ENCODE measurements around the gene MYO15B. TPM values are rescaled to one million over a fixed set of nuclear protein-coding genes. Genes with fewer than 3 reads are reported as not detected.

The MYO15B gene
- total and polyA plus RNA-seq, 2 of the 13 experiments (the other 11 are each of a cell fraction or from before 2014, with no cell fraction given), result 2.8 to 8.1 TPM

DNA sequence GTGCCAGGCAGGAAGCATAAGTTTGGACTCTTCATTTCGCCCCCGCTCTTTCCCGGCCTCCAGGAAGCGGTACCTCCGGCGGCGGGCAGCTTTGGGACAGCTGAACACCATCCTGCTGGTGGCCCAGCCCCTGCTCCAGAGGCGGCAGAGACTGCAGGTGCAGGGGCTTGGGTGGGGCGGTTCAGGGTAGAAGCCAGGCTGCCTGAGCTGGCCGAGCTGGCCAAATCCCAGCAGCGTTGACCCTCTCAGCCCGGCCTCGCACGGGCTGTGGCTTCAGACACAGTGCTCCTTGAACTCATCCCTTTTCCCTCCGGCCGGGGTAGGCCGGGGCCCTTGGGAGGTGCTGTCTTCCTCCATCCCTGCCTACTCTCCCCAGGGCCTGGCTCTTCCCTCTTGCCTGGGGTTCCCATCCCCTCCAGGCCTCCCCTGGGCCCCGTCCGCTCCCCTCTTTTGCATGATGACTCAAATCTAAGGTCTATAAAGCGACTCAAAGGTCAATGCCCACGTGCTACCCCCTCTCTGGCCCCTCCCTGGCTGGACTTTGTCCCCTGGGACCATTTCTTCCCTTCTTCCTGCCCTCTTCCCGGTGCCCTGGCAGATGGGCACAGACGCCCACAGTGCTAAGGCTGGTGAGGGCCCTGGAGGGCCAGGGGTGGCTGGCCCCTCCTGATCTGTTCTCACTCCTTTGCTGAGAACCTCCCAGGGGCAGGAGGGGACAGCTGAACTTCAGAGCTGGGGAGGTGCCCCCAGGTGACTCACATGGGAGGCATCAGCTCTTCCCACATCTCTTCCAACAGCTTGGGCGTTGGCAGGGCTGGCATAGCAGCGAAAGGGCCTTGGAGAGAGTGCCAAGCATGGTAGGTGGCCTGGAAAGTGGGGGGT, 22.7 kb downstream of the MYO15B start (continued):
- TF ChIP-seq, protein P1, sequence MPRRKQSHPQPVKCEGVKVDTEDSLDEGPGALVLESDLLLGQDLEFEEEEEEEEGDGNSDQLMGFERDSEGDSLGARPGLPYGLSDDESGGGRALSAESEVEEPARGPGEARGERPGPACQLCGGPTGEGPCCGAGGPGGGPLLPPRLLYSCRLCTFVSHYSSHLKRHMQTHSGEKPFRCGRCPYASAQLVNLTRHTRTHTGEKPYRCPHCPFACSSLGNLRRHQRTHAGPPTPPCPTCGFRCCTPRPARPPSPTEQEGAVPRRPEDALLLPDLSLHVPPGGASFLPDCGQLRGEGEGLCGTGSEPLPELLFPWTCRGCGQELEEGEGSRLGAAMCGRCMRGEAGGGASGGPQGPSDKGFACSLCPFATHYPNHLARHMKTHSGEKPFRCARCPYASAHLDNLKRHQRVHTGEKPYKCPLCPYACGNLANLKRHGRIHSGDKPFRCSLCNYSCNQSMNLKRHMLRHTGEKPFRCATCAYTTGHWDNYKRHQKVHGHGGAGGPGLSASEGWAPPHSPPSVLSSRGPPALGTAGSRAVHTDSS (CRISPR knock-in tag; conservative IDR thresholded peaks at IDR 0.05), result no peak
- TF ChIP-seq FOXC1 (CRISPR knock-in tag; IDR thresholded peaks at IDR 0.05; ENCODE audit: borderline replicate concordance), result peak; percentile 80; the same call in 1 of the 2 replicates
- TF ChIP-seq, protein P2, sequence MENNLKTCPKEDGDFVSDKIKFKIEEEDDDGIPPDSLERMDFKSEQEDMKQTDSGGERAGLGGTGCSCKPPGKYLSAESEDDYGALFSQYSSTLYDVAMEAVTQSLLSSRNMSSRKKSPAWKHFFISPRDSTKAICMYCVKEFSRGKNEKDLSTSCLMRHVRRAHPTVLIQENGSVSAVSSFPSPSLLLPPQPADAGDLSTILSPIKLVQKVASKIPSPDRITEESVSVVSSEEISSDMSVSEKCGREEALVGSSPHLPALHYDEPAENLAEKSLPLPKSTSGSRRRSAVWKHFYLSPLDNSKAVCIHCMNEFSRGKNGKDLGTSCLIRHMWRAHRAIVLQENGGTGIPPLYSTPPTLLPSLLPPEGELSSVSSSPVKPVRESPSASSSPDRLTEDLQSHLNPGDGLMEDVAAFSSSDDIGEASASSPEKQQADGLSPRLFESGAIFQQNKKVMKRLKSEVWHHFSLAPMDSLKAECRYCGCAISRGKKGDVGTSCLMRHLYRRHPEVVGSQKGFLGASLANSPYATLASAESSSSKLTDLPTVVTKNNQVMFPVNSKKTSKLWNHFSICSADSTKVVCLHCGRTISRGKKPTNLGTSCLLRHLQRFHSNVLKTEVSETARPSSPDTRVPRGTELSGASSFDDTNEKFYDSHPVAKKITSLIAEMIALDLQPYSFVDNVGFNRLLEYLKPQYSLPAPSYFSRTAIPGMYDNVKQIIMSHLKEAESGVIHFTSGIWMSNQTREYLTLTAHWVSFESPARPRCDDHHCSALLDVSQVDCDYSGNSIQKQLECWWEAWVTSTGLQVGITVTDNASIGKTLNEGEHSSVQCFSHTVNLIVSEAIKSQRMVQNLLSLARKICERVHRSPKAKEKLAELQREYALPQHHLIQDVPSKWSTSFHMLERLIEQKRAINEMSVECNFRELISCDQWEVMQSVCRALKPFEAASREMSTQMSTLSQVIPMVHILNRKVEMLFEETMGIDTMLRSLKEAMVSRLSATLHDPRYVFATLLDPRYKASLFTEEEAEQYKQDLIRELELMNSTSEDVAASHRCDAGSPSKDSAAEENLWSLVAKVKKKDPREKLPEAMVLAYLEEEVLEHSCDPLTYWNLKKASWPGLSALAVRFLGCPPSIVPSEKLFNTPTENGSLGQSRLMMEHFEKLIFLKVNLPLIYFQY (CRISPR knock-in tag; IDR thresholded peaks at IDR 0.05; ENCODE audit: borderline replicate concordance), result no peak
- no peak for TF ChIP-seq ZNF124 (CRISPR knock-in tag; IDR thresholded peaks at IDR 0.05)
- TF ChIP-seq CBX2 (IDR thresholded peaks at IDR 0.05; ENCODE audit: low read depth, low read length), result no peak
- TF ChIP-seq CBX2 (CRISPR knock-in tag; IDR thresholded peaks at IDR 0.05; ENCODE audit: low read depth), result no peak
- TF ChIP-seq, protein P3, sequence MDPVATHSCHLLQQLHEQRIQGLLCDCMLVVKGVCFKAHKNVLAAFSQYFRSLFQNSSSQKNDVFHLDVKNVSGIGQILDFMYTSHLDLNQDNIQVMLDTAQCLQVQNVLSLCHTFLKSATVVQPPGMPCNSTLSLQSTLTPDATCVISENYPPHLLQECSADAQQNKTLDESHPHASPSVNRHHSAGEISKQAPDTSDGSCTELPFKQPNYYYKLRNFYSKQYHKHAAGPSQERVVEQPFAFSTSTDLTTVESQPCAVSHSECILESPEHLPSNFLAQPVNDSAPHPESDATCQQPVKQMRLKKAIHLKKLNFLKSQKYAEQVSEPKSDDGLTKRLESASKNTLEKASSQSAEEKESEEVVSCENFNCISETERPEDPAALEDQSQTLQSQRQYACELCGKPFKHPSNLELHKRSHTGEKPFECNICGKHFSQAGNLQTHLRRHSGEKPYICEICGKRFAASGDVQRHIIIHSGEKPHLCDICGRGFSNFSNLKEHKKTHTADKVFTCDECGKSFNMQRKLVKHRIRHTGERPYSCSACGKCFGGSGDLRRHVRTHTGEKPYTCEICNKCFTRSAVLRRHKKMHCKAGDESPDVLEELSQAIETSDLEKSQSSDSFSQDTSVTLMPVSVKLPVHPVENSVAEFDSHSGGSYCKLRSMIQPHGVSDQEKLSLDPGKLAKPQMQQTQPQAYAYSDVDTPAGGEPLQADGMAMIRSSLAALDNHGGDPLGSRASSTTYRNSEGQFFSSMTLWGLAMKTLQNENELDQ (CRISPR knock-in tag; IDR thresholded peaks at IDR 0.05; ENCODE audit: borderline replicate concordance), result no peak
- no peak for TF ChIP-seq KLF15 (CRISPR knock-in tag; IDR thresholded peaks at IDR 0.05; ENCODE audit: borderline replicate concordance)
- TF ChIP-seq ZFP37 (CRISPR knock-in tag; IDR thresholded peaks at IDR 0.05; ENCODE audit: borderline replicate concordance), result no peak
- TF ChIP-seq MAFG (CRISPR knock-in tag; IDR thresholded peaks at IDR 0.05), result no peak
- TF ChIP-seq TAF1 (CRISPR knock-in tag; IDR thresholded peaks at IDR 0.05), result peak; percentile 22; the same call in 1 of the 2 replicates
- TF ChIP-seq MBNL3 (CRISPR knock-in tag; conservative IDR thresholded peaks at IDR 0.05), result no peak
- TF ChIP-seq, protein P4, sequence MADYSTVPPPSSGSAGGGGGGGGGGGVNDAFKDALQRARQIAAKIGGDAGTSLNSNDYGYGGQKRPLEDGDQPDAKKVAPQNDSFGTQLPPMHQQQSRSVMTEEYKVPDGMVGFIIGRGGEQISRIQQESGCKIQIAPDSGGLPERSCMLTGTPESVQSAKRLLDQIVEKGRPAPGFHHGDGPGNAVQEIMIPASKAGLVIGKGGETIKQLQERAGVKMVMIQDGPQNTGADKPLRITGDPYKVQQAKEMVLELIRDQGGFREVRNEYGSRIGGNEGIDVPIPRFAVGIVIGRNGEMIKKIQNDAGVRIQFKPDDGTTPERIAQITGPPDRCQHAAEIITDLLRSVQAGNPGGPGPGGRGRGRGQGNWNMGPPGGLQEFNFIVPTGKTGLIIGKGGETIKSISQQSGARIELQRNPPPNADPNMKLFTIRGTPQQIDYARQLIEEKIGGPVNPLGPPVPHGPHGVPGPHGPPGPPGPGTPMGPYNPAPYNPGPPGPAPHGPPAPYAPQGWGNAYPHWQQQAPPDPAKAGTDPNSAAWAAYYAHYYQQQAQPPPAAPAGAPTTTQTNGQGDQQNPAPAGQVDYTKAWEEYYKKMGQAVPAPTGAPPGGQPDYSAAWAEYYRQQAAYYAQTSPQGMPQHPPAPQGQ (CRISPR knock-in tag; IDR thresholded peaks at IDR 0.05; ENCODE audit: borderline replicate concordance), result no peak
- no peak for TF ChIP-seq ZBTB3 (CRISPR knock-in tag; IDR thresholded peaks at IDR 0.05; ENCODE audit: borderline replicate concordance, low read depth)

Measured in HepG2 (cell line).